Gastrocnemius medialis (tissue), 4 donors: ENCODE results near the gene RBM42. TPM values are rescaled to one million over a fixed set of nuclear protein-coding genes. Genes with fewer than 3 reads are reported as not detected.
"Not testable (repeated sequence)": the region's sequence is repeated elsewhere in the genome, so short reads cannot be mapped to it uniquely, and the experiment has no call there.

ENCODE experiments used
- ATAC-seq, 2 donors: fragments of 150-250 bp; one replicate each; pipeline ENCODE4 v1.9.1; 2016
- DNase-seq, 2 donors: peaks; one replicate each; pipeline ENCODE4 v3.0.0-alpha.2; 2019
- H3K27ac ChIP-seq, 4 donors: fragments of 200-600 bp; sonication (generic); 1 replicate in 1 of 4; 2 replicates in 3 of 4; pipeline ENCODE4 v1.5.1; 2016 to 2018; ENCODE audit warnings: mild to moderate bottlenecking in 2 of 4, moderate library complexity in 1 of 4
- H3K27me3 ChIP-seq, 3 donors: fragments of 200-600 bp; sonication (generic) in 2 of 3; 1 replicate in 1 of 3; 2 replicates in 2 of 3; pipeline versions ENCODE4 v1.5.1 to v1.6.0; 2016 to 2019; ENCODE audit warnings: mild to moderate bottlenecking in 1 of 3, moderate library complexity in 1 of 3
- H3K36me3 ChIP-seq, 2 donors: fragments of 200-600 bp; sonication (generic) in 1 of 2; one replicate each; pipeline ENCODE4 v1.5.1; 2017 to 2018
- H3K4me1 ChIP-seq, 2 donors: fragments of 200-600 bp; sonication (generic) in 1 of 2; one replicate each; pipeline ENCODE4 v1.5.1; 2016 to 2017; ENCODE audit warnings: mild to moderate bottlenecking in 2 of 2
- H3K4me3 ChIP-seq, 4 donors: fragments of 200-600 bp; sonication (generic) in 3 of 4; 1 replicate in 1 of 4; 2 replicates in 3 of 4; pipeline ENCODE4 v1.5.1; 2016 to 2019; ENCODE audit warnings: mild to moderate bottlenecking in 2 of 4
- H3K9me3 ChIP-seq, 3 donors: fragments of 200-600 bp; sonication (generic) in 2 of 3; 1 replicate in 1 of 3; 2 replicates in 2 of 3; pipeline ENCODE4 v1.5.1; 2016 to 2019
- POLR2A ChIP-seq, 2 donors: fragments of 450-650 bp; IDR thresholded peaks; one replicate each; pipeline ENCODE4 v1.6.1; 2017; ENCODE audit warnings: antibody characterized with exemption in 2 of 2, mild to moderate bottlenecking in 2 of 2, moderate library complexity in 2 of 2
- in situ Hi-C, 4 donors: fragments of 200-750 bp; cut with MboI; loops; one replicate each; pipeline versions ENCODE4 v1.15.0 to v1.8.0; 2017; ENCODE audit warnings: low sequenced_read_pairs in 4 of 4
- intact Hi-C: fragments of 100-400 bp; cut with DNase I; formaldehyde crosslinking; loops from one replicate; pipeline ENCODE4 v1.15.1; 2023; ENCODE audit warnings: low total_unique reads
- total RNA-seq, 4 donors: library from RNA; depleted of rRNA; stranded (reverse); fragments of >200 nt; gene quantifications; one replicate each; pipeline versions ENCODE4 v1.1.0 to v1.2.3, GENCODE V29; 2016
- TF ChIP-seq, protein P1 (sequence below), 5 experiments: fragments of 450-650 bp in 3 of 5; fragments of 200-600 bp in 2 of 5; sonication (generic) in 2 of 5; IDR thresholded peaks in 4 of 5; conservative IDR thresholded peaks in 1 of 5; 1 replicate in 4 of 5; 2 replicates in 1 of 5; pipeline ENCODE4 v1.5.1; 2016 to 2019; ENCODE audit warnings: antibody characterized with exemption in 5 of 5, mild to moderate bottlenecking in 3 of 5, moderate library complexity in 3 of 5

RBM42 gene
- total RNA-seq, 4 donors from 2014 or later = 45.8 to 77.8 (median 75.4) TPM

DNA sequence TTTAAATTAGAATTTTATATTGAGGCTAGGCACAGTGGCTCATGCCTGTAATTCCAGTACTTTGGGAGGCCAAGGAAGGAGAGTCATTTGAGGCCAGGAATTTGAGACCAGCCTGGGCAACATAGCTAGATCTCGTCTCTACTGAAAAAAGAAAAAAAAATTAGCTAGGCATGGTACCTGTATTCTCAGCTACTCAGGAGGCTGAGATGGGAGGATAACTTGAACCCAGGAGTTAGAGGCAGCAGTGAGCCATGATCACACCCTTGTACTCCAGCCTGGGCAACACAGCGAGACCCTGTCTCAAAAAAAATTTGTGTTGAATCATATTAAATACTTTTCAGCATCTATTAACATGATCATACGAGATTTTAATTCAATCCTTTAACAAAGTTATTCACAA is 38.0 kb upstream of the RBM42 start:
- no peak for TF ChIP-seq POLR2A (IDR thresholded peaks at IDR 0.05)
- TF ChIP-seq, protein P1, sequence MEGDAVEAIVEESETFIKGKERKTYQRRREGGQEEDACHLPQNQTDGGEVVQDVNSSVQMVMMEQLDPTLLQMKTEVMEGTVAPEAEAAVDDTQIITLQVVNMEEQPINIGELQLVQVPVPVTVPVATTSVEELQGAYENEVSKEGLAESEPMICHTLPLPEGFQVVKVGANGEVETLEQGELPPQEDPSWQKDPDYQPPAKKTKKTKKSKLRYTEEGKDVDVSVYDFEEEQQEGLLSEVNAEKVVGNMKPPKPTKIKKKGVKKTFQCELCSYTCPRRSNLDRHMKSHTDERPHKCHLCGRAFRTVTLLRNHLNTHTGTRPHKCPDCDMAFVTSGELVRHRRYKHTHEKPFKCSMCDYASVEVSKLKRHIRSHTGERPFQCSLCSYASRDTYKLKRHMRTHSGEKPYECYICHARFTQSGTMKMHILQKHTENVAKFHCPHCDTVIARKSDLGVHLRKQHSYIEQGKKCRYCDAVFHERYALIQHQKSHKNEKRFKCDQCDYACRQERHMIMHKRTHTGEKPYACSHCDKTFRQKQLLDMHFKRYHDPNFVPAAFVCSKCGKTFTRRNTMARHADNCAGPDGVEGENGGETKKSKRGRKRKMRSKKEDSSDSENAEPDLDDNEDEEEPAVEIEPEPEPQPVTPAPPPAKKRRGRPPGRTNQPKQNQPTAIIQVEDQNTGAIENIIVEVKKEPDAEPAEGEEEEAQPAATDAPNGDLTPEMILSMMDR (IDR thresholded peaks at IDR 0.05 in 4 of 5, conservative IDR thresholded peaks at IDR 0.05 in 1 of 5) = no peak
- Histone ChIP-seq H3K27me3 (peaks cover 3 to 8% (median 3%) of the 10 kb centered on the region in 3 donors), H3K27ac (no peak overlapping the region), H3K4me1 (no peaks in the 10 kb centered on the region), H3K4me3 (no peak overlapping the region), H3K9me3 (no peaks in the 10 kb centered on the region), H3K36me3 (no peaks in the 10 kb centered on the region)
- intact Hi-C loops = no loop called here
- in situ Hi-C loops = no loop called here
- DNase-seq (no peak), ATAC-seq (no peak)

DNA sequence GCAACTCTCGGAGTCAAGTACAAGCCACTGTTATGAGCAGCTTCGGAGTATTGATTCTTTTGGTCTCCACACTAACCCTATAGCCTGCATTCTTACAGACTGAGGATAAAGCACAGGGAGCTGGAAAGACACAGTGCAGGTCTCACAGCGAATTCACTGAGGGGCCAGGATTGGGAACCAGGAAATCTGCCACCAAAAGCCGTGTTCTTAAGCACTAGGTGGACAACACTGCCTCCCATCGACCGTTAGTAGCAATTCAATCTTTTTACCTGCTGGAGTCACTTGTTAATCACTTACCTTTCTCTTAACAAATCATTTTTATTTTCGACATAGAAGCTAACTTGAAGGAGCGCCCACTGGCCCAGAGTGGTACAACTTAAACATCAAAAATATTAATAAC is 36.6 kb upstream of the RBM42 start:
- no peak for DNase-seq
- Histone ChIP-seq H3K4me3 (no peak overlapping the region), H3K27me3 (peaks cover 0 to 6% (median 2%) of the 10 kb centered on the region in 3 donors), H3K27ac (no peak overlapping the region), H3K4me1 (no peaks in the 10 kb centered on the region), H3K9me3 (no peaks in the 10 kb centered on the region), H3K36me3 (no peaks in the 10 kb centered on the region)
- no peak for ATAC-seq
- TF ChIP-seq POLR2A (IDR thresholded peaks at IDR 0.05) = no peak
- TF ChIP-seq, protein P1 (IDR thresholded peaks at IDR 0.05 in 4 of 5, conservative IDR thresholded peaks at IDR 0.05 in 1 of 5) = peak in 1 of 5 experiments; percentile 21
- in situ Hi-C loops (no loop called here), intact Hi-C loops (no loop called here)

DNA sequence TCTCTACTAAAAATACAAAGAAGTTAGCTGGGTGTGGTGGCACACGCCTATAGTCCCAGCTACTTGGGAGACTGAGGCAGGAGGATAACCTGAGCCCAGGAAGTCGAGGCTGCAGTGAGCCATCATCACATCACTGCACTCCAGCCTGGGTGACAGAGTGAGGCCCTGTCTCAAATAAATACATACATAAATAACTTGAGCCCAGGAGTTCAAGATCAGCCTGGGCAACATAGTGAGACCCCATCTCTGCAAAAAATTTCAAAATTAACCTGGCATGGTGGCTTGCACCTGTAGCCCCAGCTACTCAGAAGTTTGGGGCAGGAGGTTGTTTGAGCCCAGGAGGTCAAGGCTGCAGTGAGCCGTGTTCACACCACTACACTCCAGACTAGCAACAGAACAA is 33.8 kb upstream of the RBM42 start:
- H3K36me3 ChIP-seq, in situ Hi-C loops, DNase-seq, H3K4me1 ChIP-seq, H3K4me3 ChIP-seq, intact Hi-C loops, H3K27me3 ChIP-seq, H3K27ac ChIP-seq, H3K9me3 ChIP-seq, ATAC-seq: not testable (repeated sequence)

DNA sequence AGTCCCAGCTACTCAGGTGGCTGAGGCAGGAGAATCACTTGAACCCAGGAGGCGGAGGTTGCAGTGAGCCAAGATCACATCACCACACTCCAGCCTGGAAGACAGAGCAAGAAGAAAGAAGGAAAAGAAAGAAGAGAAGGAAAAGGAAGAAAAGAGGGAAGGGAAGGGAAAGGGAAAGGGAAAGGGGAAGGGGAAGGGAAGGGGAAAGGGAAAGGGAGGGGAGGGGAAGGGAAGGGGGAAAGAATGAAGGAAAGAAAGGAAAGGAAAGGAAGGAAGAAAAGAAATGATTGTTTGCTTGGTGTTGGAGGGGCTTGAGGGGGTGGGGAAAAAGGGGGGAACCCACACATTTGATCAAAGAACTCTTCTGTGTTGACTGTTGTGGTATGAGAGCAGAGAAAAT is 32.9 kb upstream of the RBM42 start:
- in situ Hi-C loops (no loop called here), intact Hi-C loops (no loop called here)

DNA sequence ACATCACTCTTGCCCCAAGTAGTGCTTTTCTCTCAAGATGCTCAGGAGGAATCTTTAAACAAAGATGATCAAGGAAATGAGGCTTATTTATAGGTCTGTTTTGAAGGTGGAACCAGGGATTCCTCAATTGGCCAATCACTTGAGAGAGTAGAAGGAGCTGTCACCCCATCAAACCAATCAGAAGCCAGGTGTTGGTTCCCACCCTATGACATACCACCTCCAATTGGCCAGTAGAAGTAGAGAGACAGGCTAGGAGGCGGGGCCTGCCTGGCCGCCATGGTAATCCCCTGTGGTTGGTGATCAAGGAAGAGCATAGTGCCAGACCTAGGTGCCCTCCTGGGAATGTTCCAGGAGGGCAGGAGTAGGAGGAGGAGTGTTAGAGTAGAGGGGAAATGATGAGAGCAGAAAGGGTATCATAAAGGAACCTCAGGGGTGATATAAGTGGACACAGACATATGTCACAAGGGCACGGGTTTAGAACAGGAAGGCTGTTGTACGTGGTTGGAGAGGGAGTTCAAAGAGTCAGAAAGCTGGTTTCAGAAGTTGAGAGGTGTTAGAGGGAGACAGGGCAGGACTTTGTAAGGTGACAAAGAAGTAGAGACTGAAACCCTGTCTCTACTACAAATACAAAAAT is 32.4 kb upstream of the RBM42 start:
- no peaks in the 10 kb centered on the region for H3K9me3 ChIP-seq
- DNase-seq (no peak), ATAC-seq (no peak)
- no peak overlapping the region for H3K27ac ChIP-seq
- in situ Hi-C loops = no loop called here
- TF ChIP-seq, protein P1 (IDR thresholded peaks at IDR 0.05 in 4 of 5, conservative IDR thresholded peaks at IDR 0.05 in 1 of 5) = no peak
- TF ChIP-seq POLR2A (IDR thresholded peaks at IDR 0.05) = no peak
- H3K4me3 ChIP-seq = no peak overlapping the region
- H3K36me3 ChIP-seq = no peaks in the 10 kb centered on the region
- no peaks in the 10 kb centered on the region for H3K4me1 ChIP-seq
- peaks cover 0 to 6% (median 2%) of the 10 kb centered on the region in 3 donors for H3K27me3 ChIP-seq
- intact Hi-C loops = no loop called here

More for the DNA sequence above, 32.9 kb upstream of the RBM42 start:
- no peak for DNase-seq
- H3K36me3 ChIP-seq = no peaks in the 10 kb centered on the region
- no peaks in the 10 kb centered on the region for H3K9me3 ChIP-seq
- no peak overlapping the region for H3K4me3 ChIP-seq
- TF ChIP-seq, protein P1 (IDR thresholded peaks at IDR 0.05 in 4 of 5, conservative IDR thresholded peaks at IDR 0.05 in 1 of 5) = no peak
- no peak for TF ChIP-seq POLR2A (IDR thresholded peaks at IDR 0.05)
- H3K4me1 ChIP-seq = no peaks in the 10 kb centered on the region
- peaks cover 0 to 6% (median 2%) of the 10 kb centered on the region in 3 donors for H3K27me3 ChIP-seq
- ATAC-seq = no peak
- no peak overlapping the region for H3K27ac ChIP-seq
